SK-MEL-5 (cell line): ENCODE measurements around the gene FBXO34. TPM values are rescaled to one million over a fixed set of nuclear protein-coding genes. Genes with fewer than 3 reads are reported as not detected.

Source experiments
- DNase-seq: peaks from one replicate; pipeline ENCODE4 v3.0.0-alpha.2; 2016; ENCODE audit warnings: low read depth, low spot score
- in situ Hi-C: cut with HindIII; loops from 2 replicates; pipeline ENCODE4 v1.10.0; 2016; ENCODE audit warnings: low sequenced_read_pairs, high pct_unique_total_duplicates, low pct_unique_long_range_greater_than_20kb
- polyA plus RNA-seq, 2 experiments: library from polyadenylated mRNA; depleted of rRNA; stranded (reverse); fragments of >200 nt; gene quantifications; 2 replicates each; pipeline ENCODE4 v1.2.3, GENCODE V29; 2015
- total RNA-seq: library from RNA; depleted of rRNA; stranded (reverse); fragments of >200 nt; shearing (Covaris generic); gene quantifications from 2 replicates; pipeline ENCODE4 v1.2.3, GENCODE V29; 2014; rRNA removed

The FBXO34 gene, protein sequence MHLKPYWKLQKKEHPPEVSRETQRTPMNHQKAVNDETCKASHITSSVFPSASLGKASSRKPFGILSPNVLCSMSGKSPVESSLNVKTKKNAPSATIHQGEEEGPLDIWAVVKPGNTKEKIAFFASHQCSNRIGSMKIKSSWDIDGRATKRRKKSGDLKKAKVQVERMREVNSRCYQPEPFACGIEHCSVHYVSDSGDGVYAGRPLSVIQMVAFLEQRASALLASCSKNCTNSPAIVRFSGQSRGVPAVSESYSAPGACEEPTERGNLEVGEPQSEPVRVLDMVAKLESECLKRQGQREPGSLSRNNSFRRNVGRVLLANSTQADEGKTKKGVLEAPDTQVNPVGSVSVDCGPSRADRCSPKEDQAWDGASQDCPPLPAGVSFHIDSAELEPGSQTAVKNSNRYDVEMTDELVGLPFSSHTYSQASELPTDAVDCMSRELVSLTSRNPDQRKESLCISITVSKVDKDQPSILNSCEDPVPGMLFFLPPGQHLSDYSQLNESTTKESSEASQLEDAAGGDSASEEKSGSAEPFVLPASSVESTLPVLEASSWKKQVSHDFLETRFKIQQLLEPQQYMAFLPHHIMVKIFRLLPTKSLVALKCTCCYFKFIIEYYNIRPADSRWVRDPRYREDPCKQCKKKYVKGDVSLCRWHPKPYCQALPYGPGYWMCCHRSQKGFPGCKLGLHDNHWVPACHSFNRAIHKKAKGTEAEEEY
- total RNA-seq = 14.2 and 15.6 TPM in 2 replicates
- 10.0 and 14.9 TPM in 2 replicates for polyA plus RNA-seq (2015; cell fraction: cytosol; rRNA removed)
- 9.1 and 10.7 TPM in 2 replicates for polyA plus RNA-seq (2015; cell fraction: nucleus; rRNA removed)

DNA sequence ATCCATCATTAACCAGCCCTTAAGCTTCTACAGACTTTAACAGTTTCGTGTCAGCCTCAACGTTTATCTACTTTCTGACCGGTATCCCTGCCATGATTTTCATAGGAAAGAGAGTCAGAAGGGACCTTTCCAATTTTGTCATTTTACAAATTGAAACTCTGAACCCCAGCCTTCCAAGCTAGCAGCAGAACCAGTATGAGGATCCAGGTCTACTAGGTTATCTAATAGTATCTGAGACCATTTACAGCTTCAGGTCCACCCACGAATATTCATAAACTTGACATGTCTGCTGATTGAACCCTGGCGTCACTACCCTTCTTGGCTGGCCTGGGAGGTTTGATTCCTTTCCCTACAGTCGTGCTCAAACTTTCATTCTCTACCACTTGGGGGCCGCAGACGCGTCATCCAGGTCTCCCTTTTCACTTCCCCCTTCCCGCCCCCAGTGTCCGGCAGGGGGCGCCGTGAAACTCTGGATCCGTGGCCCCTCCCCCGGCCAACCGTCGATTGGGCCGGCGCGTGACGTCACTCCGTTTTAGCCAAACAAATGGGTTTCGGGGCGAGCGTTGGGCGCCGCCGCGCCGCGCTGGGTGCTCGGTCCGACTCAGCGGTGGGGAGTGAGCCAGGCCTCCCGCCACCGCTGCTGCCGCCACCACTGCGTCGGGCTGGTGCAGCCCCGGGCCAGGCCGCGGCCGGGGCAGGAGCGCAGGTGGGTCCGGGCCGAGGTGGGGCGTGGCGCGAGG is at the start of gene FBXO34:
Gene FBXO34 (plus strand): TSS at position 590 of the 740 bp plus-strand sequence. CDS start 78,970 bp downstream, outside the sequence.
- DNase-seq = peak; percentile 96
- in situ Hi-C loops = no loop called here

DNA sequence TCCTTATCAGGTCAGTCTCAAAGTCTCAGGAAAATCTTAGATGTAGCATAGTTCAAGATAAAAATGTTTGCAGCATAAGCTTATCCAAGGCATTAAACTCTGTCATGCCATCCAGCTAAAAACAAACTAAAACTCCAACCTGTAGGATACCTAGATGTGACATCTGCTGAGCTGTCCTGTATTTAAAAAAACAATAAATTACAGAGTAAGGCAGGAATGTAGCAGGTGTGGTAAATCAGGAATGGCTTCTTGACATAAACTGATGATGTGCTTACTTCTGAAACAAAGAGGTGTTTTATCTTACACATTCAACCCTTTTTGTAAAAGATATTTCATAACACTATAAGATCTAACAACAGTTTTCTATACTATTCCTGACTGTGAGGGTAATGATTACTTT is 49.3 kb upstream of the FBXO34 start:
- no peak for DNase-seq
- in situ Hi-C loops = no loop called here

DNA sequence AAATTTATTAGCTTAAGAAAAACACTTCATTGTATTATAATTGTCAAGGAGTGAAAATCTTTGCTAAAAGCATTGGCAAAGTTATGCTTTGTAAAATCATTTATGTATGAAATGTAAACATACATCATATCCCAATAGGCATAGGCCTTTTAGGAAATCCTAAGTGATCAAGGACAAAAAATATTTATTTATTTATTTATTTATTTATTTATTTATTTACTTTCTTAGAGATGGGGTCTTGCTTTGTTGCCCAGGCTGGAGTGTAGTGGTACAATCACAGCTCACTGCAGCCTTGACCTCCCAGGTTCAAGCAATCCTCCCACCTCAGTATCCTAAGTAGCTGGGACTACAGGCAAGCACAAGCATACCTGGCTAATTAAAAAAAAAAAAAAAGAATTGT is 47.9 kb upstream of the FBXO34 start:
- in situ Hi-C loops = no loop called here
- DNase-seq = no peak

DNA sequence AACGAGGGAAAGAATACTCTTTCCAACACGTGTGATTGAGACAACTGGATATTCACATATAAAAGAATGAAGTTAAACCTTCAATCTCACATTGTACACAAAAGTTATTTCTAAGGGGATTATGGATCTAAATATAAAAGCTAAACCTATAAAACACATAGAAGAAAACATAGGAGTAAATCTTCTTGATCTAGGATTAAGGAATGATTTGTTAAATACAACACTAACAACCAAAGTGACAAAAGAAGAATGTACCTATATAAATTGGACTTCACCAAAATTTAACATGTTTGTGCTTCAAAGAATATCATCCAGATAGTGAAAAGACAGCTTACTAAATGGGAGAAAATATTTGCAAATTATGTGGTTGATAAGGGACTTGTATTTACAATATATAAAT is 43.0 kb upstream of the FBXO34 start:
- no peak for DNase-seq
- in situ Hi-C loops = no loop called here

DNA sequence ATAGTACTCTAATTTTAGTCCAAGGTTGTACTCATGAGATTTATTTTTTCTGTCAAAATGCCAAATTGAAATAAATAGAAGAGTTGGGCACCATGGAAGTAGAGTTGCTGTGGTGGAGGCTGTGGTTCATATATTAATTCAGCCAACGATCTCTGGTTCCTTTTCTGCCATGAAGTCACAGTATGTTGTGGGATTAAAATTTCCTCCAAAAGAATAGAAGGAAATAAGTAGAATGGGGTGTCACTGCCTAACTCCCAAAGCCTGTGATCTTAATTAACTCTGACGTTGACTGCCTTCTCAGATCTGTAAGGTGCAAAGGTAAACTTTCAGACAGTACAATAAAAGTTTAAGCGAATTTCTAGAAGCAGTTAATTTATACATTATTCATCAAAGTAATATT is 37.6 kb upstream of the FBXO34 start:
- in situ Hi-C loops = no loop called here
- no peak for DNase-seq

DNA sequence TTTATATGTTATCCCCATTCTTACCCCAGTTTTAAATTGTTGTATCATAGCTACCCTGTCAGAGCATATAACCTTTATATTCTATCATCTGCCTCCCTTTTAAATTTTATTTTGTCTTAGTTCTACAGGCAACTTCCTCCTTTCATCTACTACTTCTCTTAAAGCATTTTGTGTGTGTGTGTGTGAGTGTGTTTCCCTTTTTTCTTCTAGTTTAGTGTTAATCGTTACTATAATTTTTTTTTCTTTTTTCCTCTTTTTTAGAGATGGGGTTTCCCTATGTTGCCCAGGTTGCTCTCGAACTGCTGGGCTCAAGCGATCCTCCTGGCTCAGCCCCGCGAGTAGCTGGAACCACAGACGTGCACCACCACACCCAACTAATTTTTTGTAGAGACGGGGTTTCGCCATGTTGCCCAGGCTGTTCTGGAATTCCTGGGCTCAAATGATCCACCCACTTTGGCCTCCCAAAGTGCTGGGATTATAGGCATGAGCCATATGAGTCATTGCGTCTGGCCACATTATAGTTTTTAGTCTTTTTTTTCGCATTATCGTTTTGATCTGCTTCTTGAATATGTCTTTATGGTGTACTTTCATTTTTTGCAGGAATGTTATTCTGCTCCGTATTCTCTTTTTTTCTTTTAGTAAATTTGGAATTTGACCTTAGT is 33.1 kb upstream of the FBXO34 start:
- no peak for DNase-seq
- in situ Hi-C loops = no loop called here

DNA sequence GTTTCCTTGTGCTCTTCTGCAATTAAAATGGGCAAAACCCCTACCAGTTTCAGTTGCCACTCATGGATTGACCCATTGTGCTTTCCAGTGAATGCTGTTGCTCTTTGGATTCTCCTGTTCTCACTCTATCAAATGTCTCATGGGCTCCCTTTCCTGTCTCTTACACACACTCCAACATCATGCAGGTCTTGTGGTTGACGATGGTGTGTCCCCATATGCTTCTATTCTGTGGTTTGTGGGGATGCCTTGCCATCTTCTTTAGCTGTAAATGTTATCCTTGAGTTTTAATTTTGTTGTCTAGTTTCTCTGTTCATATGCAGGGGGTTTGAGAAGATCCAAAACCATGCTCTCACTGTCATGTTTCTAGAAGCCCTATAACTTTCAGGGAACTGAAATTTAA is 31.9 kb upstream of the FBXO34 start:
- in situ Hi-C loops = no loop called here

DNA sequence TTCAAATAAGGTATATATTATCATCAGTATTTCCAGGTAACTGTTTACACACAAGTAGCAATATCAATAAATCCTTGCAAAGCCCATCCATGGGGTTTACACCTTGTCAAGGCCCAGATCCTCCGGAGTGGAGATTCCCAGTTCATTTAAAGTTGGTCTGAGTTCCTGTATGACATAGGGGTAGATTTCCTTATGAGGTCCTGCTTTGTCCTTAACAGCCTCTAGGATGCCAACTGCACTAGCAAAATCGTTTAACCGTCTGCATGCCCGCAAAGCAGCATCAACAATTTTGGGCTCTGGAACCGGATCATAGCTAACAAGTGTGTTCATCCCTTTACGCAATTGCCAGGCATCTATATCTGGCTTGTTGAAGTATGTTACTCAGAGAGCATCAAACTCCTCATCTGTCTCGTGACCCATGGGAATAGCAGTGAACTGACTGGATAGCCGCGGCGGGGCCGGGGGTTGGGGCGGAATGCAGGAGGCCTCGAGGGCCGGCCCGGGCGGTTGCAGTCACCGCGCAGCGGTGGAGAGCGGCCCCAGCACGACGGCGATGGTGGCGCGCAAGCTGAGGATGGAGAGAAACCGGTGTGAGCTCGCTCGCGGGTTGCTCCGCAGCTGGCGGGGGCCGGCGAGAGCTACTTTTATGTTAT is 30.6 kb upstream of the FBXO34 start:
- in situ Hi-C loops = no loop called here
- no peak for DNase-seq

More for the DNA sequence above, 31.9 kb upstream of the FBXO34 start:
- DNase-seq = peak; percentile 4

DNA sequence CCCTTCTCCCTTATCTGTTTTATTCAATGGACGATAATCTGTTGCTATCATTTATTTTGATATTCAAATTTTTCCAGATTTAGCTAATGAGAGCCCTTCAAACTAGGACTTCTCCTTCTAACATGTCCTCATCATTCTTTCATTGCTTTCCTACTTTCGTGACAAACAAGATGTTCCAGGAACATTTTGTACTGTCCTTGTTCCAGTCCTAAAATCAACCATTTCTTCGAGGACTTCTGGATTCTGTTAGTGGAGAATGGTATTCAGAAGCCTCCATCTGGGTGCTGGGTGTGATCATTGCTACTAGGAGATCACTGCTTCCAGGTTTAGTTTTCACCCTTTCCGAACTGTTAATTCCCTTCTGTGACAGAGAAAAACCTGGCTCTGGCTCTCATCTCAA is 29.5 kb upstream of the FBXO34 start:
- in situ Hi-C loops = no loop called here
- no peak for DNase-seq

DNA sequence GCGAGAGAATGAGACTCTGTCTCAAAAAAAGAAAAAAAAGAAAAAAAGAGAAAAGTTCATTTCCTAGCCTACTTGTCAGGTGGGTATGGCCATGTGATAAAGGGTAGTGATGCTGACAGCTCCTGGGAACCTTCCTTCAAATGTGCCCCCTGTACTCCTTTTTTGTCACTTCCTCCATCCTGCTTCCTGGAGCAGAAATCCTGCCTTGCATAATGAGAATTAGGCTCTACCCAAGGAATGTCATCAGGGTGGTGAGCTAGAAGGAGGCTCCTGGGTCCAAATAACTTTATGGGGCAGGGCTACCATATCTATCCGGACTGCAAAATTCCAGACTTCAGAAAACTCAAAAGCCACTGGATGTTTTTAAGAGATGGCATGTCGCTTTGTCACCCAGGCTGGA is 27.8 kb upstream of the FBXO34 start:
- no peak for DNase-seq
- in situ Hi-C loops = no loop called here

DNA sequence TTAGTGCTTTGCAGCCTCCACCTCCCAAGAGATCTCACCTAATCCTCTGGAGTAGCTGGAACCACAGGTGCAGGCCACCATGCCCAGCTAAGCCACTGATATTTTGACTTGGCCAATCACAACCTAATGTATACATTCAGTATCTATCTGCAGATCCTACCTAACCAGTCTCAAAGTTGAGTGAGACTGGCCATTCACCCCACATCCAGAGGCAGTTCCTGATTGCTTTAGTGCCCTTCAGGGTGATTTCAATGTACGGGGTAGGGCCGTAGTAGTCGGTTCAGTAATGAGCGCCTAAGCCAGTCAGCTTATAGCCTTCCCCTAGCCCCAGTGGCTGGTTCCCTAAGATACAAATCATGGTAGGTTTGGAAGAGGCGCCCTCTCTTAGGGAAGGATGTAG is 27.4 kb upstream of the FBXO34 start:
- in situ Hi-C loops = no loop called here
- no peak for DNase-seq

DNA sequence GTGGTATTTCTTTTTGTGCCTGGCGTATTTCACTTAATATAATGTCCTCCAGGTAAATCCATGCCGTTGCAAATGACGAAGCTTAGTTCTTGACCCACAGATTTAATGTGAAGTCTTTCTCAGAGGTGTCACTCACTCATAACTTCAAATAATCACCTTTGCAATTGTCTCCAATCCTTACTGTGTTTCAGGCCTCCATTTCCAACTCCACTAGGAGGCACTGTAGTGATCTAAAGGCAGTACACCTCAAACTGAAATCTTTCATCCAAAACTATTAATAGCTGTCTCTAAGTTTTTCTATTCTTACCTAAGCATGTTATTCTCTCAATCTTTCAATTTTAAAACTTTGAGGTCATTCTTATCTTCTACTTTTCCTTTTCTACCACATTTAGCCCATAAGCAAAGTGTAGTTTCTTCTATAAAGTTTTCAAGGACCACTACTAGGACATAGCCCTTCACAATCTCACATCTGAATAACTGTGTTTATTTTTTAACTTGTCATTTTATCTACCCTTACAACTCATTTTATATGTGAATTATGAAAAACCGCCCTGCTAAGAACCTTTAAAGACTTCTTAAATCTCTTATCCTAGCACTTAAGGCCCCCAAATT is 25.5 kb upstream of the FBXO34 start:
- in situ Hi-C loops = no loop called here
- peak; percentile 58 for DNase-seq

DNA sequence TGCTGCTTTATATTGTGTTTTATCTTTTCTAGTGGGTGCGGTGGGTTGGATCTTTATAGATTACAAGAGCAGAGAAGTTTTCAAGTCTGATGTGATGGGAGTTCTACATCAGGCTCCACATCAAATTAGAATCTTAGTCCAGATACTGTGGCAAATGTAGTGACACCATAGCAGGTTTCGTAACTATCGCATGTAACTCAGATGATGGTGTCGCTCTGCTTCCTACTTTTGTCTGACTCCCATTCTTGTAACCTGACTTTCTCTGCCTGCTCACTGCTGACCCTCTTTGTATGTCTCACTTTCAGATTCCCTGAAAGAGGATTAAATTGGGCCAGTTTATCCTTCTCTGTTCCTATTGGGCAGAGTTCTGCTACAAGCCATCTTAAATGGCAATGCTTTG is 22.8 kb upstream of the FBXO34 start:
- in situ Hi-C loops = no loop called here
- no peak for DNase-seq

DNA sequence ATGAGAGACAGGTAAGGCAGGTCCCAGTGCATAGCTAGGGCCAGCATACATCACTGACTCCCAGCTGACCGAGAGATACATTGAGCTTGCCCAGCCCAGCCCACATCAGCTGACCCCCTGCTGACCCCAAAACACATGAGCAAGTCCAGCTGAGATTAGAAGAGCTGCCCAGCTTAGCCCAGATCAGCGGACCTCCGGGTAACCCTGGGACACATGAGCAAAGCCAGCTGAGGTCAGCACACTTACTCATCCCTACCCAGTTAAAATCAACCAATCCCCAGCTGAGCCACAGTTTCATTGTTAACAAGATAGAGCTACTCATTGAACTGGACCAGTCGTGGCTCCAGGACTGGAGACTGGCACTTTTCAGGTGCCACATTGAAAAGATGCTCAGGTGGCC is 21.8 kb upstream of the FBXO34 start:
- in situ Hi-C loops = no loop called here
- DNase-seq = peak; percentile 20

DNA sequence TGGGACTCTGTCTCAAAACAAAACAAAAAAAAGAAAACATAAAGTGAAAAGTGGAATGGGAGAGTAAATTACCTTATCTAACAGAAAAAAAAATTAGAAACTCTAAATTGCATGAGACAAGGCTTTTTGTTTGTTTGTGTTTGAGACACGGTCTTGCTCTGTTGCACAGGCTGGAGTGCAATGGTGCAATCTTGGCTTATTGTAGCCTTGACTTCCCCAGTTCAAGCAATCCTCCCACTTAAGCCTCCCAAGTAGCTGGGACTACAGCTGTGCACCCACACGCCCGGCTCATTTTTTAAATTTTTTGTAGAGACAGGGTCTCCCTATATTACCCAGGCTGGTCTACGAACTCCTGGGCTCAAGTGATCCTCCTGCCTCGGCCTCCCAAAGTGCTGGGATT is 17.9 kb upstream of the FBXO34 start:
- in situ Hi-C loops = no loop called here
- DNase-seq = no peak

DNA sequence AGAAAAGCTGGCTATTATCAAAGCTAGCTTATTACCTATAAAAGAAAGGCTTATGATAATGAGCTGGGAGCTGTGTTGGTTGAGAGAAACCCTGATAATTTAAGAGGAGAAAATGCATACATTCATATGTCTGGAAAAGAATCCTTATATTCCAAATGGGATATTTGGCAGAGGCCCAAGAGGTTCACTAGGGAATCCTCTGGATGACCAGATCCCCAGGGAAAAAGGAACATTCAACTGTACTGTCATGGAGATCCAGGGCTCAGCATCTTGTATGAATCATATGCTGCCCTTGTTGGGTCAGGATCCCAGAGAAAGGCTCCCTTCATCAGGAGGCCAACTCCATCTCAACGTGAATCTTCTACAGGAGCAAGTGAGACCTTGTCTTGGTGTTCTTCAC is 16.6 kb upstream of the FBXO34 start:
- no peak for DNase-seq
- in situ Hi-C loops = no loop called here

DNA sequence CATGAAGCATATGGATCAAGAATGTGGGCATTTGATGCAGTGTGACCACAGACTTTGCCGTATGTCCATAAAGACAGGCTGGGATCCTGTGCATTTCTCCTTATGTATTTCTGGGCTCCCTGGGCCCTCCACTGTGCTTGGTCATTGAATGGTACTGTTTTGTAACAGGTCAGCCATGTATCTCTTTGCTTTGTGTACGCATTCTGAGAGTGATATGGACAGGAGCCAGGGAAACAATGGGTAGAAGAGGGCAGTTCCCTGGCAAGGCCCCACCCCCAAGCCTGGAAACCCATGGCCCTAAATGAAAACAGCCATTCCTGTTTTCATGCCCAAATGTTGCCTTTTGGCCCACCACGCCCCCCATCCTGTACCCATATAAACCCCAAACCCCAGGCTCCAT is 15.2 kb upstream of the FBXO34 start:
- no peak for DNase-seq
- in situ Hi-C loops = no loop called here
